ENCODE data around the gene C17orf75. TPM values are rescaled to one million over a fixed set of nuclear protein-coding genes. Genes with fewer than 3 reads are reported as not detected.
"Not testable (repeated sequence)": the region's sequence is repeated elsewhere in the genome, so short reads cannot be mapped to it uniquely, and the experiment has no call there.

Gene C17orf75
- 10 to 100 TPM; 25.3 to 26.6 TPM for total RNA-seq

GRCh38 chr17:32341857-32342602, at the start of gene C17orf75:
Gene C17orf75 (minus strand): TSS chr17:32342173. CDS start chr17:32342139, 34 bp downstream.
- Mint-ChIP-seq H3K27me3 (ENCODE audit: low read depth) (no peaks in the 10 kb centered on the region), H3K27ac (peak within 1 kb of the TSS; percentile 90), H3K9me3 (no peaks in the 10 kb centered on the region), H3K4me1 (ENCODE audit: low read depth) (peaks cover 20% of the 10 kb centered on the region), H3K36me3 (ENCODE audit: low read depth) (peaks cover 7% of the 10 kb centered on the region), H3K4me3 (peak within 1 kb of the TSS; percentile 86)
- CTCF ChIA-PET: no interaction called here
- DNase-seq: peak; percentile 88
- intact Hi-C loops (cut with micrococcal nuclease): loop anchor here (1.0 to 10.0 kb wide), 4 partner anchors 8 to 535 kb away; partner anchors contain the start of genes MYO1D, PSMD11, RHOT1 and ZNF207

GRCh38 chr17:32388613-32389459, 46.9 kb upstream of the C17orf75 start:
- Mint-ChIP-seq H3K27me3 (ENCODE audit: low read depth) (no peaks in the 10 kb centered on the region), H3K36me3 (ENCODE audit: low read depth) (peaks cover 4% of the 10 kb centered on the region), H3K9me3 (no peaks in the 10 kb centered on the region), H3K4me1 (ENCODE audit: low read depth) (peaks cover 2% of the 10 kb centered on the region), H3K4me3 (no peak overlapping the region), H3K27ac (no peak overlapping the region)
- CTCF ChIA-PET: no interaction called here
- intact Hi-C loops (cut with micrococcal nuclease): no loop called here
- DNase-seq: no peak

- H3K27me3 Mint-ChIP-seq (ENCODE audit: low read depth); H3K27ac Mint-ChIP-seq; H3K36me3 Mint-ChIP-seq (ENCODE audit: low read depth); DNase-seq; H3K4me1 Mint-ChIP-seq (ENCODE audit: low read depth); intact Hi-C loops (cut with micrococcal nuclease); H3K4me3 Mint-ChIP-seq; H3K9me3 Mint-ChIP-seq; CTCF ChIA-PET: not testable (repeated sequence)
Observed at GRCh38 chr17:32388128-32388527, 46.2 kb upstream of the C17orf75 start.

GRCh38 chr17:32386844-32387243, 44.9 kb upstream of the C17orf75 start:
- Mint-ChIP-seq H3K4me3 (no peak overlapping the region), H3K27ac (no peak overlapping the region), H3K4me1 (ENCODE audit: low read depth) (peaks cover 2% of the 10 kb centered on the region), H3K27me3 (ENCODE audit: low read depth) (no peaks in the 10 kb centered on the region), H3K36me3 (ENCODE audit: low read depth) (peaks cover 10% of the 10 kb centered on the region), H3K9me3 (no peaks in the 10 kb centered on the region)
- intact Hi-C loops (cut with micrococcal nuclease): no loop called here
- CTCF ChIA-PET: no interaction called here
- DNase-seq: no peak

- CTCF ChIA-PET: interaction anchor here (0.6 kb wide), 1 partner anchor 238 kb away, joined by 3 read pairs; no protein-coding TSS in a partner anchor
- DNase-seq: no peak
- Mint-ChIP-seq H3K4me3 (no peak overlapping the region), H3K4me1 (ENCODE audit: low read depth) (peaks cover 2% of the 10 kb centered on the region), H3K27me3 (ENCODE audit: low read depth) (no peaks in the 10 kb centered on the region), H3K27ac (no peak overlapping the region), H3K36me3 (ENCODE audit: low read depth) (peaks cover 13% of the 10 kb centered on the region), H3K9me3 (no peaks in the 10 kb centered on the region)
- intact Hi-C loops (cut with micrococcal nuclease): no loop called here
Observed at GRCh38 chr17:32385971-32386370, 44.0 kb upstream of the C17orf75 start.

- Mint-ChIP-seq H3K4me3 (no peak overlapping the region), H3K4me1 (ENCODE audit: low read depth) (peaks cover 2% of the 10 kb centered on the region), H3K36me3 (ENCODE audit: low read depth) (peaks cover 18% of the 10 kb centered on the region), H3K27me3 (ENCODE audit: low read depth) (no peaks in the 10 kb centered on the region), H3K9me3 (no peaks in the 10 kb centered on the region), H3K27ac (no peak overlapping the region)
- CTCF ChIA-PET: no interaction called here
- no peak for DNase-seq
- intact Hi-C loops (cut with micrococcal nuclease): no loop called here
Observed at GRCh38 chr17:32385121-32385520, 43.1 kb upstream of the C17orf75 start.

- intact Hi-C loops (cut with micrococcal nuclease): no loop called here
- Mint-ChIP-seq H3K4me1 (ENCODE audit: low read depth) (peaks cover 2% of the 10 kb centered on the region), H3K9me3 (no peaks in the 10 kb centered on the region), H3K27me3 (ENCODE audit: low read depth) (no peaks in the 10 kb centered on the region), H3K4me3 (no peak overlapping the region), H3K36me3 (ENCODE audit: low read depth) (peaks cover 22% of the 10 kb centered on the region), H3K27ac (no peak overlapping the region)
- no peak for DNase-seq
- CTCF ChIA-PET: no interaction called here
Observed at GRCh38 chr17:32383926-32384434, 42.0 kb upstream of the C17orf75 start.

- Mint-ChIP-seq H3K4me1 (ENCODE audit: low read depth) (peaks cover 6% of the 10 kb centered on the region), H3K27ac (no peak overlapping the region), H3K4me3 (no peak overlapping the region), H3K27me3 (ENCODE audit: low read depth) (no peaks in the 10 kb centered on the region), H3K9me3 (no peaks in the 10 kb centered on the region), H3K36me3 (ENCODE audit: low read depth) (peaks cover 31% of the 10 kb centered on the region)
- DNase-seq: no peak
- CTCF ChIA-PET: no interaction called here
- intact Hi-C loops (cut with micrococcal nuclease): no loop called here
Observed at GRCh38 chr17:32382526-32383223, 40.7 kb upstream of the C17orf75 start.

- intact Hi-C loops (cut with micrococcal nuclease): loop anchor here (1.0 kb wide), 1 partner anchor 20 kb away; the partner anchor contains the start of gene ZNF207
- H3K27me3 Mint-ChIP-seq (ENCODE audit: low read depth): no peaks in the 10 kb centered on the region
- peak overlapping the region; percentile 62 for H3K27ac Mint-ChIP-seq
- H3K4me3 Mint-ChIP-seq: no peak overlapping the region
- no peak for DNase-seq
- H3K4me1 Mint-ChIP-seq (ENCODE audit: low read depth): peaks cover 52% of the 10 kb centered on the region
- CTCF ChIA-PET: interaction anchor here (0.5 to 1.4 kb wide), 6 partner anchors 74 to 500 kb away, joined by 3 to 5 read pairs (median 4); partner anchors contain the start of gene PSMD11
- peaks cover 43% of the 10 kb centered on the region for H3K36me3 Mint-ChIP-seq (ENCODE audit: low read depth)
- H3K9me3 Mint-ChIP-seq: no peaks in the 10 kb centered on the region
Observed at GRCh38 chr17:32370426-32370825, 28.5 kb upstream of the C17orf75 start.

GRCh38 chr17:32361270-32361669, 19.3 kb upstream of the C17orf75 start:
- Mint-ChIP-seq H3K4me3 (no peak overlapping the region), H3K27ac (no peak overlapping the region), H3K27me3 (ENCODE audit: low read depth) (no peaks in the 10 kb centered on the region), H3K9me3 (no peaks in the 10 kb centered on the region), H3K4me1 (ENCODE audit: low read depth) (peaks cover 38% of the 10 kb centered on the region), H3K36me3 (ENCODE audit: low read depth) (peaks cover 53% of the 10 kb centered on the region)
- no peak for DNase-seq
- intact Hi-C loops (cut with micrococcal nuclease): no loop called here
- CTCF ChIA-PET: interaction anchor here (0.6 kb wide), 1 partner anchor 11 kb away, joined by 4 read pairs; no protein-coding TSS in a partner anchor

GRCh38 chr17:32357615-32358014, 15.6 kb upstream of the C17orf75 start:
- no peak for DNase-seq
- H3K27me3 Mint-ChIP-seq (ENCODE audit: low read depth): no peaks in the 10 kb centered on the region
- H3K4me1 Mint-ChIP-seq (ENCODE audit: low read depth): peaks cover 56% of the 10 kb centered on the region

GRCh38 chr17:32356750-32357149, 14.8 kb upstream of the C17orf75 start:
- Mint-ChIP-seq H3K36me3 (ENCODE audit: low read depth) (peaks cover 58% of the 10 kb centered on the region), H3K4me1 (ENCODE audit: low read depth) (peaks cover 65% of the 10 kb centered on the region), H3K9me3 (no peaks in the 10 kb centered on the region), H3K27me3 (ENCODE audit: low read depth) (no peaks in the 10 kb centered on the region), H3K4me3 (no peak overlapping the region), H3K27ac (no peak overlapping the region)
- intact Hi-C loops (cut with micrococcal nuclease): loop anchor here (10.0 kb wide), 1 partner anchor 352 kb away; the partner anchor contains the start of gene LRRC37B
- CTCF ChIA-PET: no interaction called here
- no peak for DNase-seq

More at GRCh38 chr17:32357615-32358014, 15.6 kb upstream of the C17orf75 start:
- CTCF ChIA-PET: no interaction called here
- no peak overlapping the region for H3K4me3 Mint-ChIP-seq
- no peak overlapping the region for H3K27ac Mint-ChIP-seq
- intact Hi-C loops (cut with micrococcal nuclease): loop anchor here (10.0 kb wide), 1 partner anchor 353 kb away; the partner anchor contains the start of gene LRRC37B
- H3K9me3 Mint-ChIP-seq: no peaks in the 10 kb centered on the region
- H3K36me3 Mint-ChIP-seq (ENCODE audit: low read depth): peaks cover 55% of the 10 kb centered on the region

All from activated naive CD4-positive, alpha-beta T cell treated with anti-CD3 and anti-CD28 coated beads for 36 hours (primary cell).